Measurements from ENCODE around the gene PPP3CA.
"Not testable (repeated sequence)": the region's sequence is repeated elsewhere in the genome, so short reads cannot be mapped to it uniquely, and the experiment has no call there.

PPP3CA gene

DNA sequence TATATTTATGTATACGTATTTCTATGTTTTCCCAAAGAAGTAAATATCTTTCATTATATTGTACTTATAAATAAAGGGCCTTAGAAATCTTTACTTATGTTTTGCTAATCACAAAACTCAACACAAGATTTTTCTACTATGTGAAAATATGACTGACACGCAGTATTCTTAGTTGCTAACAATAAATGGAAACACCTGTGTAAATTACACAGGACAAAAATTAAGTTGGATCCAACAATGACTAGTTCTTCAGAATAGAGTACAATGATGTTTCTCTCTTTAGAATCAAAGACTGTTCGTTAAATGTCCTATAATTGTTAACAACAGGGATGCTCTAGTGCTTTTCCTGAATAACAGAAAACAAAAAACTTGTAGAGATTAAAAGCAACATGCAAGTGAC, 96.1 kb downstream of the PPP3CA start:
- DNase-seq = no peak

DNA sequence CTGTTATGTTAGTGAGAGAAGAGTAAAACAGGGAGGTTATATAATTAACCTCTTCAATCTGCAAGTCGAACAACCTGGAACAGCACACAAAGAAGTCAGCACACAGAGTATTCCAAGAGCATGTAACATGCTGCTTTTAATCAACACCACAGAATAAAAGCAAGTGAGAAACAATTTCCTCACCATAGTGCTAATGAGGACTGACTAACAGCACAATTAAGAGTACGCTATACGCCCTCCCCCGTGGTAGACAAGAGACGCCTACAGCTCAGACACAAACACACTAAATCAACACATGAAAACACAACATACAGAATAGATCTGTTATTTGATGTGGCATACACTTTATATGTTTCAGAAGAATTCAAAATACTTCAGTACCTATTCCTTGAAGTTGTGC, 103.0 kb downstream of the PPP3CA start:
- no peak for DNase-seq

DNA sequence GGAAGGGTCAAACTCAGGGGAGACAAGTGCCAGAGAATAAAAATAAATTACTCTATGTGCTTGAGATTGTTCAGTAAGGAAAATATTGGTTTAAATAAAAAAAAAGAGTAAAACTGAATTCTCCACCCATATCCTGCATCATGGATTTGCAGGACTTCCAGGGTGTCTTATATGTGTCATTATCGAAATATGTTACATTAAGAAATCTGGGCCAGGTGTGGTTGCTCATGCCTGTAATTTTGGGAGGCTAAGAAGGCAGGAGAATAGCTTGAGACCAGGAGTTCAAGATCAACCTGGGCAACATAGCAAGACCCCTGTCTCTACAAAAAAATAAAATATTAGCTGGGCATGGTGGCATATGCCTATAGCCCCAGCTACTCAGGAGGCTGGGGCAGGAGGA, 104.9 kb downstream of the PPP3CA start:
- DNase-seq = no peak

DNA sequence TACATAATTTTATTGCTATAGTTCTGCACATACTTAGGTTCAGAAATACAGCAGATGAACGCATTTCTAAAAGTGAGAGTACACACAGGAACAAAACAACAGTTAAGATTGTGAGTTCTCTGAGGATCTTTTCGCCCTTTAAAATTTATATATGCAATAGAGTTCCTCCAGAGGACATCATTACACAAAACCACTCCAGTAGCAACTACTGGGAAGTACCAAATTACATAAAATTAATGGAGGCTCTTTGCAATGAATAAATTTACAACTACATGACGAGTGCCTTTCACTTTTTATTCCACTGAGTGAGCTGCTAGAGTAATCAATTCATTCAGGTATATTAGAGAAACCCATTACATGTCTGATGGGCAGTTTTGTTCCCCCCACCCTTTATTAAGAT, 107.2 kb downstream of the PPP3CA start:
- no peak for DNase-seq

DNA sequence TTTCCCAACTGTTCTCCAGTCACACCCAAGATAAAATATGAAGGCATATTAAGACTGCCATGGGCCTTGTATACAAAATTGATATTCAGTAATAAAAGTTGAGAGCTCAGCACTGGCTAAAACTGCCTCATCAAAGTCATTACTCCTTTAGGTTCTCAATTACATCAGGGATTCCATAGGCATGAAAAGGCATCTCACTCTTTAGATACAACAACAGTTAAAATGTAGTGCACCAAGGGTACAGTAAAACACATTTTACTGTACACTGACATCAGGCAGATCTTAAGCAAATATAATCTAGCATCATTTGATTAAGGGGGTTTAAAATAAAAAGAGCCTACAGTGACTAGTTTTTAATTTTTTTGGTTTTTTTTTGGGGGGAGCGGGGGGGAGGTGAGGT, 107.7 kb downstream of the PPP3CA start:
- DNase-seq = no peak

DNA sequence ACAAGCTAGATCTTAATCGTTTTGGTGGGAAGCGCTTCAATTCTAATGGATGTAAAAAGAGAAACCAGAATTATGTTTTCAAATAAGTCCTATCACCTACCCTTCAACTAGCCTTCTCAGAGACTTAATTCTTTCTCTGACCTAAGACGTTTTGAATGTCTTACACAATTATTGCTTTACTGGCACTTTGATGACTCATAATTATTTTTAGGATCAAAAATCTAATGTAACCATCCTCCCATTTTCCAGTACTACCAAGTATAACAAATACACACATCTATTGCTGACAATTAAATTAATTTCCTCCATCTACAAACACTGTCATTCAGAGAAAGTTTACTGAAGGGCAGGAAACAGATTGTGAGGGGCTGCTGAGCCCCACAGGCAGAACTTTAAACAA, 108.6 kb downstream of the PPP3CA start:
- no peak for DNase-seq

DNA sequence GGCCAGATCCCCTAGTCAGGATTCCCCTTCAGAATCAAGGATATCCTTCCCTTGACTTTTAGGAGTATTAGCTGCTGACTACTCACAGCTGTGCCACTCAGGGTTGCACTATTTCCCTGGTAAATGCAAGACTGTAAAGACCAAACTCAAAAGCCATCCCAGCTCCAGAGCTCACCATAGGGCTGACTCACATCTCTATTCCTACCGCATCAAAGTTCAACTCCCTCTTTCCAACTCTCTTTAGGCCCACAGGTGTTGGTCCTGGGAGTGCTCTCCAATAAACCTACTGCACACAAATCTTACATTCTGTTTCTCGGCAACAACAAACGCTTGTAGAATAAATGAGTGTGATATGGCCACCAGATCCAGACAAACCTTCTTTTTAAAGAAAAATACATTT, 109.6 kb downstream of the PPP3CA start:
- no peak for DNase-seq

DNA sequence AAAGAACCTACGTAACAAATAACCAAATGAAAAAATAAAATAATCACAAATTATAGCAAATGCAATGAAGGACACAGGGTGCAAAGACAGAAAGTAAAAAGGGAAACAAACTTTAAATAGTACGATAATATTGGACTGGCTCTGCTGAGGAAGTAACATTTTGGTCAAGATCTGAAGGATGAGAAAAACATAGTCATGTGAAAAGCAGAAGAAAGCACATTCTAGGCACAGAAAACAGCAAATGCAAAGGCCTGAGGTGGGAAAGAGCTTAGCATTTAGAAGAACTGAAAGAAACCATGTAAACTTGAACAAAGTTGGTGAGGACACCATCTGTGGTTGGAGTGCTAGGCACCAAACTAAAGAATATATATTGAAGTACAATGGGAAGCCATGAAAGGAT, 111.2 kb downstream of the PPP3CA start:
- DNase-seq = no peak

DNA sequence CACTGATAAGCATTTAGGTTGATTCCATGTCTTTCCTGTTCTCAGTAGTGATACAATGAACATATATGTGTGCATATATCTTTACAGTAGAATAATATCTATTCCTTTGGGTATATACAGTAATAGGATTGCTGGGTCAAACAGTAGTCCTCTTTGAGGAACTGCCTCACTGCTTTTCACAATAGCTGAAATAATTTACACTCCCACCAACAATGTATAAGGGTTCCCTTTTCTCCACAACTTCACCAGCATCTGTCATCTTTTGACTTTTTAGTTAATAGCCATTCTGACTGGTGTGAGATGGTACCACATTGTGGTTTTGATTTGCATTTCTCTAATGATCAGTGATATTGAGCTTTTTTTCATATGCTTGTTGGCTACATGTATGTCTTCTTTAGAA, 113.2 kb downstream of the PPP3CA start:
- not testable (repeated sequence) for DNase-seq

DNA sequence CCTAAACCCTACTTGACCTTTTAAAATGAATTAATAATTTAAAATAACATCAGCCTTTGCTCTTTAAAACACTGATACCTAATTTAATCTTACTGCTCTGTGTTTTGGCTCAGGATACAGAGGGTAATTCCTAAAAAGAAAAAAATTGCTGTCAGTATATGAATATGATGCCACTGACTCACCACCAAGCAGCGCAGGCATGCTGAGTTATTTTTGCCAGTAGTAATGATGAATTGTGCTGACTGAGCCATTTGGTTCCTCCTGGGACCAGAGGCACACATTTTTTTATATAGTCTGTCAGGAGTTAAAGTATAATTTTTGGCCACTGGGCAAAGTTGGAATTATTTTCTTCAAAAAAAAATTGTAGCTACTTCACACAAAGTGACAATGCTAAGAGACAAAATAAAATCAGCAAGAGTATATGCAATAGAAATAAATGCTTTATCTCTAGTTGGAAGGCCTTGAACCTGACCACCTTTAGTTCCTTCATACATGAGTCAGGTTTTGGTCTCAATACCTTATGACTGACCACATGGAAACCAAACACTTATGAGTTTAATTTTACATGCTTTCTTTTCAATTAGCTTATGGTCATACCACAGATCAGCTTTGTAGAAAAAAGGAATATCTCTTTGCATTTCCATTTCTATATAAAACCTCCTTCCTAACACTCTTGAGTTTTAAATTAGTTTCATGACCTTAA, 115.1 kb downstream of the PPP3CA start:
- DNase-seq = no peak

DNA sequence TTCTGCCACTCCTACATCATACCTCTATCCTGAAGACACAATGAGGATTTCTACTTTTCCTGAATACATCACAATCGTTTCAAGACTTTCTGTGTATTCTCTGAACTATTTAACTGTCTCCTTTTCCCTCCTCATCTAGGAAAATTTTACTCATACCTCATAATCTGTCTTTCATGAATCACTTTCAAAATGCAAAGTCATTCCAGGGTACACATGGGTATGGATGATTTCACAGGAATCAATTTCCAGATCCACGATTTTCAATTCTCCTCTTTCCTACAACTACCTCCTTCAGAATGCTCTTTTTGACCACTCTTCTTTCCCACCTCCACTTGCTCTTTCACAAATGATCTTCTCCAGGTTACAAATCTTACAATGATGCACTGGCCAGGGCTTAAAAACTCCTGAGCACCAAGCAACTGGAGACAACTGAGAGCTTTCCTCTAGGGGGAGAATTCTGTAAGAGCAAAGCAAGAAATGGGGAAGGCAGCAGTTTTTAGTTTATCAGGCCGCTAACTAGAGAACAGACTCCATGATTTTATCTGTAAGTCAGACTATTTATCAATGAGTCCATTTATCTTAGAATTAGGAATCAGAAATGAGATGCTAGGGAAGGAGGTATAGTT, 116.4 kb downstream of the PPP3CA start:
- DNase-seq = peak; percentile 13

DNA sequence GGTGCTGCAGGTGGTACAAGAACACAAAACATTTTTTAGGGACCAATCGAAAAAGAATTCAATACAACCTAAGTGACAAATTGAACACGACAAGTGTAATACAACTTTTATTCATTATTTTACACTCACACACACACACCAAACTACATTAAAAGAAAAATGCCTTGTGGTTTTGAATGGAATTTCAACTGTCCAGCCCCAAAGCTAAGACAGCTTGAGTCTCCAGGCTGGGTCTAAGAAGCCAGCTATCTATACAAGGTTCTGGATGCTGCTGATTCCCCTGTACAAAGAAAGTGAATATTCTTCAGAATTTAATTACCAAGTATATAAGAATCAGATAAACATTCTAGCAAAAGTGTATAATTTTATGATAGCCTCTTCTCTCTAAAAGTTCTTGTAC, 118.2 kb downstream of the PPP3CA start:
- no peak for DNase-seq

DNA sequence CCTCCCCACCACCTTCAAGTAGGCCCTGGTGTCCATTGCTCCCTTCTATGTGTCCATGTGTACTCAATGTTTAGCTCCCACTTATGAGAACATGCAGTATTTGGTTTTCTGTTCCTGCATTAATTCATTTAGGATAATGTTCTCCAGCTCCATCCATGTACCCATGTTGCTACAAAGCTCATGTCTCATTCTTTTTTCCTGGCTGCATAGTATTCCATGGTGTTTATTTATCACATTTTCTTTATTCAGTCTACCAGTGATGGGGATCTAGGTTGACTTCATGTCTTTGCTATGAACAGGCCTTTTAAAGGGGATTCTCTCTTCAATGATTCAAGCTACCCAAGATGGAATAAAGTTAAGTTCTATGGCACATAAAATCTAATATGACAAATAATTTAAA, 119.6 kb downstream of the PPP3CA start:
- DNase-seq = no peak

DNA sequence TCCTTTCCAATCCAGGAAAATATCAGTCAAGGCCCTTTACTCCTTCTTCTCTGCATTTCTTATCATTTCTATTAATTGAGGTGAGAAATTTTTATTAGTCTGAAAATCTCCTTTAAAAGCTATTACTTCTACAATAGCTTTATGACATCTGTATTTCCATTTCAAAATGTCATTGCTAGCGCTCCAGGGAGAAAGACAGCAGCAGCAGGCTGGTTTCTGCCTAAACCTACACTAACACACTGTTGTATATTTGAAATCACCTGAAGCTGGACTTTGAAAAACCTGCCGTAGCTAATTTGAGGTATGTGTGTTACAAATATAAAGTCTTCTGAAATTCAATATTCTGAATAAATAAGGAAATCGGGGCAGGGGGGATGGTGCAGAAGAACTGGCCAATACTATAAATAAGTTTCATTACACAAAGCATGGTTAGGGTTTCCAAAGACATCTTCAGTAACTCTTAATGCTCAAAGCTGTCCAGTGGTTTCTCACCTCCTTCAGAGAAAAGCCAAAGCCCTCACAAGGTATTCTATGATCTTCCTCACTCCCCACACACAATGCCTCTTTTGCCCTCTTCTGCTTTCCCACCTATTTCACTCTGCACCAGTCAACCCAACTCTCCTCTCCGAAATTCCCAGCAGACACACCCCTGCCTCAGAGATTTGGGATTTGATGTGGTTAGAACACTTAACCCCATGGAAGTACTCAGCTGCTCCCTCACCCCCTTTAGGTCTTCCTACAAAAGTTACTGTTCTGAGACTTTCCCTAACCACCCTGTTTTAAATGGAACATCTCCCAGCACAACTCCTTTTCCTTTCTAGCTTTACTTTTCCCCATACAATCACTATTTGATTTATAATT, 122.7 kb downstream of the PPP3CA start:
- no peak for DNase-seq

DNA sequence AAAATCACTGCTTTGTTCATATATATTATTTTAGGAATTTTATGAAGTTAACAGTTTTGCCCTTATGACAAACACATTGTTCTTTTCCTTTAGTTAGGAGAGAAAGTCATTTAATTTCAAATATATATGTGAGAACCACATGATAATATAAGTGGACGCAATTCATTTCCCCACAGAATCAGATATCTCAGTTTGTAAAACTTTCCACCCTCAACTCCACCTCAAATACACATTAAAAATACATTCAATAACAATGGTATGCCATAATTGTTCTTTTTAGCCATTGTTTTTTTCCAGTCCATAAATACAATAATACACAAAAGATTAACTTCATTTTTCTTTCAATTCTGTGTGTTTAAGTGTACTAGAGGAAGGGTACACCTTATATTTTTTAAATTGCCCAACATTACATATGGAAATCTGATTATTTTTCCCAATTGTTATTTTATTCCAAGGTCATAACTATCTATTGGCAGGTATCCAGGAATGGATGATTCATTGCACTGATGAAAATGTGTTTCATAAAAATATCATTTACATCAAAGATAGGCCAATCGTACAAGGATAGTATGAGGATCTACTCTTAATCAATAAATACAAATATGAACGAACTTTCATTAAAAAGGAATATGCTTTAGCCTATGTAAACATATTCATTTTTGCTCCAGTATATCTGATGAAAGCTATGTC, 125.0 kb downstream of the PPP3CA start:
- DNase-seq = no peak

DNA sequence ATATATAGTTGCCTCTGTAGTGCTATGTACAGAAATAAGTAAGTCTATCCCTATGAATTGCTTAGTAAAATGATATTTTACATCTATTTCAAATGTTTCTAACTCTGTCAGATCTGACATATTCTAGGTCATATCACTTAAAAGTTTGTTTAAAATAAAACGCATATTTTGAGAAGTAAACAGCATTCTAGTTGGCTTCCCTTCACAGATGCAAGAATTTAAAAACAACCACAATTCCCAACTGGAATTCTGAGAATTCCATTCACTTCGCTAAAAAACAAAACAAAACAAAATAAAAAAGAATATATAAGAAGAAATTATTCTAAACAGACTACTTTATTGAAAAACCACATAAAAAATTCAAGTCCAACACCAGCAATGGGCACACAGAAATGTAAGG, 126.0 kb downstream of the PPP3CA start:
- no peak for DNase-seq

DNA sequence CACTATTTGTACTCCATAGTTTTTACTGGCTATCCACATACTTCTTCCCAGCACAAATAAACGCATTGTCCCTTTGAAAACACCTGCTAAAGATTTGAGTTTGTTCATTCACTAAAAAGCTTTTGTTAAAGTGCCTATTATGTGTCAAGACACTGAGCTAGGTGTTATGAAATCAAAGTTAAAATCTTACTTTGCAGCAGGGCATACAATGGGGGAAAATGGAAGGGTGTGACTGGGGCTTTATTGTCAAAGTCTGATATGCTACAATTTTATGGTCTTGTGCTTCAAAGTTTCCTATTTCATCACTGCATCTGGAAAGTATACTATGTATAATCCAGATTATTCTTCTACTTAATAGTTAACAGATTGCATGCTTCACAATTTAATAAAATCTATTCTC, 128.4 kb downstream of the PPP3CA start:
- no peak for DNase-seq

DNA sequence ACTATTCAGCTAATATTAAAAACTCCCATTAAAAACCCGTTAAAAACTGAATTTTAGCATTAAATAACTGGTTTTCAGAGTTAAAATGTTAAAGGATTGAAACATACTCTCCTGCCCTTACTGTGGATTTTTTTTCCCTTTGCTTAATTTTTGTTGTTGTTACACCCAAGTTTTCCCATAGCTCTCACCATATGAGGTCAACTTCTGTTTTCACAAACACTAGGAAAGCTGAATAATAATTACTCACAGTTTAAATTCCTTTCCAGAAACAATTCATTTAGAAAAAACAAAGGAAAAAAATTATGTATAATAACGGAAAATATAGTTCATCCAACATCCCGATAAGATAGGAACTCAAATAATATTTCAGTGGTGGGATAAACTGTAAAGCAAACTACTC, 129.0 kb downstream of the PPP3CA start:
- no peak for DNase-seq

DNA sequence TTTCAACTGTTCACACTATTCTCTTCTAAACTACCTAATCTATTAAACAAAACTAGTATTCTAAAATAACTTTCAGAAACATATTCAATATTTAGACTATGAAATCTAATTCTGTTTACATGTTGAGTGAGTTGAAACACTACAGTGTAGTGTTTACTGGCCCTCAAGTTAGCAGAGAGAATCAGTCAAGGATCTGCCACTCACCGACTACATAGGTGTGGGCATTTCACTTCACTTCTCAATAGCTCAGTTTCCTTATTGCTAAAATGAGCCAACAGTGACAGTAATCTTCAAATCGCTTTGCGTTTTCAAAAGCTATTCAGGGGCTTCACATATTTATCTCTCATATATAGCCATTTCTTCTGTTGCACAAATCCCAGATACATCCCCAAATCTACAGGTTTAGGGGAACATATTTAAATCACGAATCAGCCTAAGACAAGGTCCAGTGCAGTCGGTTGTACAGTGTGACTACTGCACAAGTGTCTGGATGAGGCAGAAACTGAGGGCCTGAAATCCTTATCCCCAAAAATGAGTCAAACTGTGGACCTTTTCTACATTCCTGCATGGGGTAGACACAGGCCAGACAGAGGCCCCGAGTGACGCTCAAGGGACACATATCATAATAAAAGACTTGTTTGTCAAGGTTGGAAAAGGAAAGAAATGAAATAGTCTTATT, 129.8 kb downstream of the PPP3CA start:
- DNase-seq = no peak

DNA sequence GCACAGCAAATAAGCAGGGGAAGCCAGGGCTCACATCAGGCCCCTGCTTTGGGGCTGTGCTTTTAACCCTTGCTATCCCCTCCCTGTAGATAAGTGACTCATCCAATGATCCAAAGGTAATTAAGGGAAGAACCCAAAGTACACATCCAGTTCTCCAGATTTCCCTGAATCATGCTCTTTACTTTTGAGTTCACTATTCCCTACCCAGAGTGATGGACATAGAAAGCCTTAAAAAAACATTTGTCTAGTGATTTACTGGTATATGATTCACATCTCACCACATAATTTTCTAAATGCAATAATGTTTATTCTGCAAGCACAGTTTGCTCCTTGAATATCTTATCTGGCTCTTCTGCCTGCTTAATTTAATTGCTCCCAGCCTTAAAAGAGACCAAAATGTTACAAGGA, 136.2 kb downstream of the PPP3CA start:
- no peak for DNase-seq

DNA sequence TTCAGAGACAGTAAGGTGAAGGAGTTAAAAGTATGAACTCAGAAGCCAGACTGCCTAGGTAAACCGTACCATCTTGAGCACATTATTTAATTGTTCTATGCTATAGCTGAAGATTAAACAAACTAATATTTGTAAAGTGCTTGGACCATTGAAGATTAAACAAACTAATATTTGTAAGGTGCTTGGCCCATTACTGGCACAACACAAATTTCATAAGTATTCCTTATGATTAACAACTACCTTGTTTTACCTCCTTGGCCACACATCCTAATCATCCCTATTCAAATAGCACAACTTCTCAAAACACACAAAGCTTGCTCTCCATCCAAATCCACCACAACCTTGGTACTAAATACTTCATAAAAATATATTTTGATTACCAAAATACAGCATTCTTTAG, 137.0 kb downstream of the PPP3CA start:
- DNase-seq = no peak

DNA sequence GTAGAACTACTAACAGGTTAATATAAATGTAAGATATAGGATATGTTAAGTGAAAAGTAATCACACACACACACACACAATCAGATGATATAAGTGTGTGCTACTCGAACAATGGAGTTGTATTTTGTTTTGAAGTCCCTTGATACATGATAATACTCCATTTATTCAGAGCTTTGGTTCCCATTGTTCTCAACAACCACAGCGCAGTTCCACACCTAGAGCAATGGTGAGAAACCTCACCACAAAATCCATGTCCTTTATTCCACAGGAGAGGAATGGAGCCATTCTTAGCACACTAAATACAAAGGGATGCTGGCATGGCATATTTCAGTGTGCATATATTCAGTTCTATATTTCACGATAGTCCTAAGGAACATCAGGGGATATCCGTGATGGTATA, 139.2 kb downstream of the PPP3CA start:
- DNase-seq = no peak

DNA sequence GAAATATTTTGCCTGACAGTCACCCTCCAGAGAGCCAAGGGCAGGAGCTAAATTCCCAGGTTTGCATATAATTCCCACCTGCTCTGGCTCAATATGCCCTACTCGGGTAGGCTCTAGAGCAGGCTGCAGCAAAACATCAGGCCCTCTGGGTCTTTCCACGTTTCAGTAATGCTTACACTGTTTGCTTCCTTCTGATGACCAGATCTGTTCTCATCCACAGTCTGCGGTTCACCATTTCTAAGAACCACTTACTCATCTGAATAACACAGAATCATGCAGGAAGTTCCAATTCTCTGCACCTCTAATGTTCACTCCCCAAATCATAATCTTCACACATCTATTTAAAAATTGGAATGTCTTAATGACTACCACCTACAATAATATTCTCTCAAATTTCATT, 141.4 kb downstream of the PPP3CA start:
- peak; percentile 86 for DNase-seq
